Lung (tissue), 12 donors: Measurements from ENCODE around the gene CCDC178. TPM values are rescaled to one million over a fixed set of nuclear protein-coding genes. Genes with fewer than 3 reads are reported as not detected.
A peak's percentile ranks its signal among the peaks of the same experiment; 100 is the strongest.
"Not testable (repeated sequence)": the region's sequence is repeated elsewhere in the genome, so short reads cannot be mapped to it uniquely, and the experiment has no call there.

Experiments
- ATAC-seq: fragments of 200-7000 bp; cut with Tn5 transposase; one replicate; pipeline ENCODE4 v1.9.1; 2020; ENCODE audit warnings: moderate number of reproducible peaks; ENCODE audit not compliant: insufficient read depth, low FRiP score
- DNase-seq, 3 donors: peaks; one replicate each; pipeline ENCODE4 v3.0.0-alpha.2; 2013 to 2017
- H3K27ac ChIP-seq, 2 donors: one replicate each; pipeline ENCODE4 v1.5.1; 2013; ENCODE audit warnings: mild to moderate bottlenecking in 2 of 2, moderate library complexity in 2 of 2, control low read depth in 1 of 2, inconsistent platforms in 1 of 2, low read depth in 1 of 2, low read length in 1 of 2
- H3K27me3 ChIP-seq, 3 donors: one replicate each; pipeline ENCODE4 v1.5.1; 2013; ENCODE audit warnings: low read length in 2 of 3; ENCODE audit not compliant: control insufficient read depth in 3 of 3, insufficient read depth in 3 of 3
- H3K36me3 ChIP-seq, 4 donors: one replicate each; pipeline ENCODE4 v1.5.1; 2013; ENCODE audit warnings: low read length in 4 of 4, mild to moderate bottlenecking in 1 of 4, moderate library complexity in 1 of 4; ENCODE audit not compliant: control insufficient read depth in 4 of 4, insufficient read depth in 4 of 4
- H3K4me1 ChIP-seq, 5 donors: one replicate each; pipeline ENCODE4 v1.5.1; 2013; ENCODE audit warnings: low read length in 5 of 5, mild to moderate bottlenecking in 2 of 5, moderate library complexity in 1 of 5; ENCODE audit not compliant: control insufficient read depth in 5 of 5, insufficient read depth in 5 of 5
- H3K4me3 ChIP-seq: one replicate; pipeline ENCODE4 v1.5.1; 2013; ENCODE audit warnings: mild to moderate bottlenecking, control low read depth, moderate library complexity
- H3K9ac ChIP-seq, 2 donors: one replicate each; pipeline ENCODE4 v1.5.1; 2013; ENCODE audit warnings: low read length in 2 of 2, control low read depth in 1 of 2; ENCODE audit not compliant: insufficient read depth in 1 of 2
- H3K9me3 ChIP-seq, 4 donors: one replicate each; pipeline ENCODE4 v1.5.1; 2013; ENCODE audit warnings: low read length in 3 of 4, mild to moderate bottlenecking in 1 of 4, moderate library complexity in 1 of 4; ENCODE audit not compliant: control insufficient read depth in 4 of 4, insufficient read depth in 3 of 4
- WGBS, 2 donors: extraction: QIAGEN DNeasy Blood & Tissue Kit; methylation state at CpG; one replicate each; pipeline ENCODE4 v1.1.7; 2013; 5-methylcytosine and 5-hydroxymethylcytosine counted together
- polyA plus RNA-seq, 2 donors: library from polyadenylated mRNA; stranded (reverse); fragments of 200-250 nt; gene quantifications; one replicate each; pipeline ENCODE4 v1.2.1, GENCODE V29; 2013
- total RNA-seq, 2 donors: library from RNA; depleted of rRNA in 1 of 2; stranded (reverse); fragments of >200 nt in 1 of 2; gene quantifications; one replicate each; pipeline ENCODE4 v1.2.1, GENCODE V29; 2014 to 2021
- TF ChIP-seq, protein P1 (sequence below): IDR thresholded peaks from 2 replicates; pipeline ENCODE4 v1.5.1; 2012; ENCODE audit warnings: mild to moderate bottlenecking; ENCODE audit errors: control extremely low read depth, extremely low read depth
- donor health status: control.
- donor health status: control.
- donor health status: Bipolar disorder and iron deficiency.
- donor health status: healthy.
- donor health status: DM: yes; HTN: yes; CAD: no.

CCDC178 gene
- total and polyA plus RNA-seq, 4 donors, result 0.08 to 1.1 (median 0.77) TPM

DNA sequence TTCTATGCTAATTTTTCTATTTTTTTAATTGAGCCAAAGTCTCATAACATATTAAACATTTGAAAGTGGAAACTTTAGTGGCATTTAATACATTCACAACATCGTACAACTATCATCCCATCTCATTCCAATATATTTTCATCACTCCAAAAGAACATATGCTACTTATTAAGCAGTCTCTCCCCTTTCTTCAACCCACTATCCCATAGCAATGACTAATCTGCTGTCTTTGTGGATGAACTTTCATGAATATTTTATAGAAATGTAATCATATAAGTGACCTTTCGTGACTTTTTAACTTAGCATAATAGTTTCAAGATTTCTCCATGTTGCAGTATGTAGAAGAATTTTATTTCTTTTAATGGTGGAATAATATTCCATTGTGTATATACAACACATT lies 90.3 kb downstream of the CCDC178 start:
- 88 to 91% methylated on average over 2 of the region's 2 CpGs for WGBS, 2 donors
- no peaks in the 10 kb centered on the region for H3K4me1 ChIP-seq
- no peak for DNase-seq
- H3K9ac ChIP-seq, result no peak overlapping the region
- no peaks in the 10 kb centered on the region for H3K9me3 ChIP-seq
- H3K36me3 ChIP-seq, result no peaks in the 10 kb centered on the region
- TF ChIP-seq, protein P1, sequence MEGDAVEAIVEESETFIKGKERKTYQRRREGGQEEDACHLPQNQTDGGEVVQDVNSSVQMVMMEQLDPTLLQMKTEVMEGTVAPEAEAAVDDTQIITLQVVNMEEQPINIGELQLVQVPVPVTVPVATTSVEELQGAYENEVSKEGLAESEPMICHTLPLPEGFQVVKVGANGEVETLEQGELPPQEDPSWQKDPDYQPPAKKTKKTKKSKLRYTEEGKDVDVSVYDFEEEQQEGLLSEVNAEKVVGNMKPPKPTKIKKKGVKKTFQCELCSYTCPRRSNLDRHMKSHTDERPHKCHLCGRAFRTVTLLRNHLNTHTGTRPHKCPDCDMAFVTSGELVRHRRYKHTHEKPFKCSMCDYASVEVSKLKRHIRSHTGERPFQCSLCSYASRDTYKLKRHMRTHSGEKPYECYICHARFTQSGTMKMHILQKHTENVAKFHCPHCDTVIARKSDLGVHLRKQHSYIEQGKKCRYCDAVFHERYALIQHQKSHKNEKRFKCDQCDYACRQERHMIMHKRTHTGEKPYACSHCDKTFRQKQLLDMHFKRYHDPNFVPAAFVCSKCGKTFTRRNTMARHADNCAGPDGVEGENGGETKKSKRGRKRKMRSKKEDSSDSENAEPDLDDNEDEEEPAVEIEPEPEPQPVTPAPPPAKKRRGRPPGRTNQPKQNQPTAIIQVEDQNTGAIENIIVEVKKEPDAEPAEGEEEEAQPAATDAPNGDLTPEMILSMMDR, result no peak
- no peak overlapping the region for H3K27ac ChIP-seq
- no peak overlapping the region for H3K4me3 ChIP-seq
- ATAC-seq, result no peak
- no peaks in the 10 kb centered on the region for H3K27me3 ChIP-seq

GRCh38 chr18:33339733-33340132 lies 100.8 kb downstream of the CCDC178 start:
- not testable (repeated sequence) for DNase-seq, H3K9me3 ChIP-seq, ATAC-seq, H3K9ac ChIP-seq, H3K36me3 ChIP-seq, H3K27ac ChIP-seq, H3K4me1 ChIP-seq, H3K27me3 ChIP-seq, H3K4me3 ChIP-seq
- WGBS, 2 donors, result 83 to 89% methylated on average over 2 of the region's 2 CpGs

DNA sequence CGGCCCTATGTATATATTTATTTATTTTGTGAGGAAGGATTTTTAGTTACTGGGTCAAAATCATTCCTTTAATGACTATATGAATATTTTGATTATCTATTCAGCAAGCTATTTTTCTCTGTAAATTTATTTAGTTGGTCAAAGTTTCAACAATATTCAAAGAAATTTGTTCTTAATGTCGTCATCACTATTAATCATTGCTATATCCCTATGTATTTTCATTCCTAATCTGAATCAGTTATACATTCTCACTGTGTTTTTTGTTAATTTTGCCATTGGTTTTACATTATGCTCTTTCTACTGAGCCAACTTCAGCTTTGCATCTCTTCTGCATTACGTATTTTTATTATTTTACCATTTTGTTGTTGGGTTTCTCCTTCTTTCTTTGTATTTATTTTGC lies 105.7 kb downstream of the CCDC178 start:
- TF ChIP-seq, protein P1, result no peak
- no peak for ATAC-seq
- no peak for DNase-seq
- Histone ChIP-seq H3K4me1 (peaks cover 0 to 11% (median 0%) of the 10 kb centered on the region in 5 donors), H3K27me3 (no peaks in the 10 kb centered on the region), H3K4me3 (no peak overlapping the region), H3K27ac (no peak overlapping the region), H3K9ac (no peak overlapping the region), H3K9me3 (peaks cover 0 to 2% (median 1%) of the 10 kb centered on the region in 4 donors), H3K36me3 (no peaks in the 10 kb centered on the region)
- WGBS, 2 donors, result 66 to 71% methylated on average over 3 of the region's 3 CpGs

DNA sequence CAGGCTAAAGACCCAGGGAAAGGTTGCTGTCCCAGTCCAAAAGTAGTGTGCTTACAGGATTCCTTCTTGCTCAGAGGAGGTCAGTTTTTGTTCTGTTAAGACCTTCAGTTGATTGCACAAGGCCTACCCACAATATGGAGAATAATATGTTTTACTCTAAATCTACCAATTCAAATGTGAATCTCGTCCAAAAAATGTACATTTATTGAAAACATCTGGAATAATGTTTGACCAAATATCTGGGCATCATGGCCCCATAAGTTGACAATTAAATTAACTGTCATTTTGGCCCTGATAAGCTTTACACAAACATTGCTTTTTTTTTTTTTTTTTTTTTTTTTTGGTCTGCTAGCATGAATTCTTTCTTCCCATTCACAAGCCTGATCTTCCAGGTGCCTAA lies 109.8 kb downstream of the CCDC178 start:
- peak in 2 of 3 donors; percentile 84 to 87 for DNase-seq
- H3K27me3 ChIP-seq, result no peaks in the 10 kb centered on the region
- TF ChIP-seq, protein P1, result no peak
- no peak overlapping the region for H3K4me3 ChIP-seq
- H3K9ac ChIP-seq, result no peak overlapping the region
- no peak overlapping the region for H3K27ac ChIP-seq
- ATAC-seq, result no peak
- no peaks in the 10 kb centered on the region for H3K36me3 ChIP-seq
- H3K4me1 ChIP-seq, result peaks cover 0 to 11% (median 0%) of the 10 kb centered on the region in 5 donors
- no peaks in the 10 kb centered on the region for H3K9me3 ChIP-seq
- WGBS, 2 donors, result 53 to 63% methylated on average over 1 of the region's 1 CpG
